Nephron progenitor cell (in vitro differentiated cells): Measurements from ENCODE around the gene CAMK1D.
"Not testable (repeated sequence)": the region's sequence is repeated elsewhere in the genome, so short reads cannot be mapped to it uniquely, and the experiment has no call there.

ENCODE experiments used
- DNase-seq: peaks from one replicate; pipeline ENCODE4 v3.0.0; 2021
- H3K27ac Mint-ChIP-seq: 2 replicates; pipeline ENCODE4 v1.8.0; 2021; ENCODE audit warnings: mild to moderate bottlenecking, moderate library complexity, mixed read lengths
- H3K27me3 Mint-ChIP-seq: 2 replicates; pipeline ENCODE4 v1.8.0; 2021; ENCODE audit warnings: mild to moderate bottlenecking, low read depth, mixed read lengths; ENCODE audit not compliant: poor library complexity
- H3K36me3 Mint-ChIP-seq: 2 replicates; pipeline ENCODE4 v1.8.0; 2021; ENCODE audit warnings: low read depth, mixed read lengths
- H3K4me1 Mint-ChIP-seq: 2 replicates; pipeline ENCODE4 v1.8.0; 2021; ENCODE audit warnings: mixed read lengths
- H3K4me3 Mint-ChIP-seq: 2 replicates; pipeline ENCODE4 v1.8.0; 2021; ENCODE audit warnings: mild to moderate bottlenecking, moderate library complexity, mixed read lengths
- H3K9me3 Mint-ChIP-seq: 2 replicates; pipeline ENCODE4 v1.8.0; 2021; ENCODE audit warnings: mild to moderate bottlenecking, moderate library complexity, mixed read lengths
- TF ChIP-seq, protein P1 (sequence below): fragments of 200-600 bp; sonication (generic); IDR thresholded peaks from 2 replicates; pipeline ENCODE4 v1.5.0; 2021; ENCODE audit warnings: antibody characterized with exemption

Gene CAMK1D

DNA sequence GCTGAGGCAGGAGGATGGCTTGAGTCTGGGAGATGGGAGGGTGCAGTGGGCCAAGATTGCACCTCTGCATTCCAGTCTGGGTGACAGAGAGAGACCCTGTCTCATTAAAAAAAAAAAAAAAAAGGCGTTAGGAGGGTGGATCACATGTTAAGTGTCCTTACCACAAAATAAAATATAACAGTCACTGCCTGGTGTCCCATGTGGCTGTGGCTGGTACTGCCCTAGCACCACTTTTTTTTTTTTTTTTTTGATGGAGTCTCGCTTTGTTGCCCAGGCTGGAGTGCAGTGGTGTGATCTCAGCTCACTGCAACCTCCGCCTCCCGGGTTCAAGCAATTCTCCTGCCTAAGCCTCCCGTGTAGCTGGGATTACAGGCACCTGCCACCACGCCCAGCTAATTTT, 460.7 kb downstream of the CAMK1D start:
- H3K27me3 Mint-ChIP-seq, H3K4me3 Mint-ChIP-seq, H3K27ac Mint-ChIP-seq, DNase-seq: not testable (repeated sequence)
- peaks cover 19% of the 10 kb centered on the region for H3K9me3 Mint-ChIP-seq
- H3K36me3 Mint-ChIP-seq = peaks cover 14% of the 10 kb centered on the region
- H3K4me1 Mint-ChIP-seq = peaks cover 44% of the 10 kb centered on the region
- TF ChIP-seq, protein P1, sequence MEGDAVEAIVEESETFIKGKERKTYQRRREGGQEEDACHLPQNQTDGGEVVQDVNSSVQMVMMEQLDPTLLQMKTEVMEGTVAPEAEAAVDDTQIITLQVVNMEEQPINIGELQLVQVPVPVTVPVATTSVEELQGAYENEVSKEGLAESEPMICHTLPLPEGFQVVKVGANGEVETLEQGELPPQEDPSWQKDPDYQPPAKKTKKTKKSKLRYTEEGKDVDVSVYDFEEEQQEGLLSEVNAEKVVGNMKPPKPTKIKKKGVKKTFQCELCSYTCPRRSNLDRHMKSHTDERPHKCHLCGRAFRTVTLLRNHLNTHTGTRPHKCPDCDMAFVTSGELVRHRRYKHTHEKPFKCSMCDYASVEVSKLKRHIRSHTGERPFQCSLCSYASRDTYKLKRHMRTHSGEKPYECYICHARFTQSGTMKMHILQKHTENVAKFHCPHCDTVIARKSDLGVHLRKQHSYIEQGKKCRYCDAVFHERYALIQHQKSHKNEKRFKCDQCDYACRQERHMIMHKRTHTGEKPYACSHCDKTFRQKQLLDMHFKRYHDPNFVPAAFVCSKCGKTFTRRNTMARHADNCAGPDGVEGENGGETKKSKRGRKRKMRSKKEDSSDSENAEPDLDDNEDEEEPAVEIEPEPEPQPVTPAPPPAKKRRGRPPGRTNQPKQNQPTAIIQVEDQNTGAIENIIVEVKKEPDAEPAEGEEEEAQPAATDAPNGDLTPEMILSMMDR = peak; percentile 11

DNA sequence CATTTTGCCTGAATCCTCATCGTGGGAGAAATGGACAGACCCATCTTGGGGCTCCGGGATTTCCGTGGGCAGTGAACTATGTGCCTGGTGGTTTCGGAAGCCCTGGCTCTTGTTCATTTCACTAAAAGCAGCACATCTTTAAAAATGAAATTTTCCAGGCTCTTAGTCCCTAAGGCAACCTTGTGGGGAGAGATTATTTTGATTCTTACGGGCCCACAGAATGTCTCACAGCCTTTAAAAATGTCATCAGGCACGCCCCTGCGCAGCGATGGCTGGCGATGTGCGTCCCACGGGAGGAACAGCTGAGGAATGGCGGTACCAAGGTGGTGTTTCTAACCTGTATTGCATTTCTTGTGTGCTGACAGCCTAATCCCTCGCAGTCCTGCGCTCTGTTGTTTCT, 462.5 kb downstream of the CAMK1D start:
- H3K27me3 Mint-ChIP-seq = peaks cover 4% of the 10 kb centered on the region
- H3K9me3 Mint-ChIP-seq = peaks cover 22% of the 10 kb centered on the region
- no peak overlapping the region for H3K4me3 Mint-ChIP-seq
- peak overlapping the region; percentile 80 for H3K27ac Mint-ChIP-seq
- peaks cover 32% of the 10 kb centered on the region for H3K4me1 Mint-ChIP-seq
- TF ChIP-seq, protein P1 = no peak
- DNase-seq = no peak
- peaks cover 26% of the 10 kb centered on the region for H3K36me3 Mint-ChIP-seq

DNA sequence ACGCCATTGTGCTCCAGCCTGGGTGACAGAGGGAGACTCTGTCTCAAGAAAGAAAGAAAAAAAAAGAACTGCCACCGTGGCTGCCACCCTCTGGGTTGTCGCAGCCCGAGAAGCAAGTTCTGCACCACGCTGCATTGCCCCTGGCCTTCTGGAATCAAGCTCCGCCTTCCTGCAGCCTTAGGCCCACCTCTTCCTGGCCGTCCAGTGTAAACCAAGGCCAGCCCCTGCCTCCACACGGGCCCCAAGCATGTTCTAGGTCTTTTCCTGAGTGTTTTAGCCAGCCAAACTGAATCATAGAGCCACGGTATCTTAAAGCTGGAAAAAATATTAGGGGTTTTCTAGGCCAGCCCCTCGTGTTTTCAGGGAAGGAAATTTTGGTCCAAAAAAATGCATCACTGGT, 463.2 kb downstream of the CAMK1D start:
- Mint-ChIP-seq H3K36me3 (peaks cover 29% of the 10 kb centered on the region), H3K27ac (no peak overlapping the region), H3K4me3 (no peak overlapping the region), H3K27me3 (peaks cover 4% of the 10 kb centered on the region), H3K9me3 (peaks cover 22% of the 10 kb centered on the region), H3K4me1 (peaks cover 25% of the 10 kb centered on the region)
- TF ChIP-seq, protein P1 = no peak
- DNase-seq = no peak

GRCh38 chr10:12814166-12814565, 464.8 kb downstream of the CAMK1D start:
- H3K4me1 Mint-ChIP-seq = peaks cover 23% of the 10 kb centered on the region
- DNase-seq = no peak
- peaks cover 29% of the 10 kb centered on the region for H3K36me3 Mint-ChIP-seq
- TF ChIP-seq, protein P1 = no peak
- no peak overlapping the region for H3K4me3 Mint-ChIP-seq
- H3K9me3 Mint-ChIP-seq = peaks cover 20% of the 10 kb centered on the region
- peaks cover 4% of the 10 kb centered on the region for H3K27me3 Mint-ChIP-seq
- peak overlapping the region; percentile 83 for H3K27ac Mint-ChIP-seq

- Mint-ChIP-seq H3K4me3 (no peak overlapping the region), H3K27me3 (no peaks in the 10 kb centered on the region), H3K36me3 (peaks cover 17% of the 10 kb centered on the region), H3K4me1 (peaks cover 40% of the 10 kb centered on the region), H3K9me3 (peaks cover 5% of the 10 kb centered on the region), H3K27ac (peak overlapping the region; percentile 83)
- DNase-seq = no peak
- TF ChIP-seq, protein P1 = no peak
Measured at GRCh38 chr10:12819071-12819470, 469.7 kb downstream of the CAMK1D start.

DNA sequence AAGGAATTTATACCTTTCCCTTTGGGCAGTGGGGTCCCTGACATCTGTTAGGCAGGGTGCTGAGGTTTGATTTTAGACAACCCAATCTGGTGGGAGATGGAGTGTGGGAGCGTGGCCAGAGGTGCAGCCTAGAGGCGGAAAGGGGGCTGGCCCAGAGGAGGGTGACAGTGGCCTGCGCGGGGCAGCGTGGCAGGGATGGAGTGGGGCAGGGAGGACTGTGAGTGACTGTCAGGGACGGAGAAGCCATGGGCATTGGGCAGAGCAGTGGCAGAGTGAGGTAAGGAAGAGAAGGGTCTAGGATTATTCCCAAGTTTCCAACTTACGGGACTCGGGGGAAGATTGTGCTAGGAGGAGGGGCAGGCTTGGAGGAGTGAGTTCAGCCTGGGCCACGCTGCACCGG, 470.3 kb downstream of the CAMK1D start:
- Mint-ChIP-seq H3K36me3 (peaks cover 15% of the 10 kb centered on the region), H3K4me3 (no peak overlapping the region), H3K4me1 (peaks cover 46% of the 10 kb centered on the region), H3K27me3 (no peaks in the 10 kb centered on the region), H3K9me3 (peaks cover 3% of the 10 kb centered on the region), H3K27ac (peak overlapping the region; percentile 83)
- DNase-seq = no peak
- TF ChIP-seq, protein P1 = no peak
